NCI-H446 treated with DMSO at 0.1 percent for 48 hours (cell line): ENCODE data around the gene S100Z.
"Not testable (repeated sequence)": the region's sequence is repeated elsewhere in the genome, so short reads cannot be mapped to it uniquely, and the experiment has no call there.

ENCODE experiments used
- DNase-seq: peaks from one replicate; lab custom pipeline; 2025; lab: John Stamatoyannopoulos, UW

S100Z gene

DNA sequence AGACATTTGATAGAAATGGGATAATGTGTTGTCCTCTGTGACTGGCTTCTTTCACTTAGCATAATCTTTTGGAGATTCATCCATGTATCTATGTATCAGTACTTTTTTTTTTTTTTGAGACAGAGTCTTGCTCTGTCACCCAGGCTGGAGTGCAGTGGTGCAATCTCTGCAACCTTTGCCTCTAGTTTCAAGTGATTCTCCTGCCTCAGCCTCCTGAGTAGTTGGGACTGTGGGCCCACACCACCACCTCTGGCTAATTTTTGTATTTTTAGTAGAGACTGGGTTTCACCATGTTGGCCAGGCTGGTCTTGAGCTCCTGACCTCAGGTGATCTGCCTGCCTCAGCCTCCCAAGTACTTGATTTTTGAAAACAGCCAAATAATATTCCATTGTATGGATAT, 23.4 kb upstream of the S100Z start:
- not testable (repeated sequence) for DNase-seq

DNA sequence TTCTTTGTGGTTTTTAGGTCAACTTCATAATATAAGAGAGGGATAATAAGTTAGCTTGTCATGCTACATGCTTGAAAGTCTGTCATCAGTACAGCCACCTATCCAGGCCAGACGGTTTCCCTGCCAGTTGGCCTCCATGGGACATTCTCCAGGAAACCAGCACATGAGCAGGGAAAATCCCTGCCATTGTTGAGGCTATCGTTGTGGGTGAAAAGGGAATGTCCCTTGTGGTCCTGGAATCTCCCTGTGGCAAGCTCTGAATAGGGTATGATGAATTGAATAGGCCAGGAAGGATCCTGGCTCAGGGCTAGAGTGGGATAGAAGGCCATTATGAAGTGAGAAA, 18.7 kb upstream of the S100Z start:
- DNase-seq, result no peak

DNA sequence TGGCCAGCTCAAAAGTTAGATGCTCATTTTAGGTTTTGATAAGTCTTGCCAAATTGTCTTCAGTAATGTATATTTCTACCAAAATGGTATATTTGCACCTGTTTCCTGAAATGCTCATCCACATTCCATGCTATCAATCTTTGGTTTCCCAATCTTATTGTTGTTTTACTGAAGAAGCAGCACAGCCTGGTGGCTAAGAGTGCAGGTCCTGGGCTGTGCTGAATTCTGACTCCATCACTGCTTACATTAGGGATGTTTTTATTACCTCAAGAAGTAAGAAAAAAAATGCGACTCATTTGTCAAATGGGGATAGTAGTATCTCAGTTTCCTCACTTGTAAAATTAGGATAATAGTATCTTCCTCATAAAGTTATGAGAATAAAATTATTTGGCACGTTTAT, 13.6 kb upstream of the S100Z start:
- DNase-seq, result no peak

DNA sequence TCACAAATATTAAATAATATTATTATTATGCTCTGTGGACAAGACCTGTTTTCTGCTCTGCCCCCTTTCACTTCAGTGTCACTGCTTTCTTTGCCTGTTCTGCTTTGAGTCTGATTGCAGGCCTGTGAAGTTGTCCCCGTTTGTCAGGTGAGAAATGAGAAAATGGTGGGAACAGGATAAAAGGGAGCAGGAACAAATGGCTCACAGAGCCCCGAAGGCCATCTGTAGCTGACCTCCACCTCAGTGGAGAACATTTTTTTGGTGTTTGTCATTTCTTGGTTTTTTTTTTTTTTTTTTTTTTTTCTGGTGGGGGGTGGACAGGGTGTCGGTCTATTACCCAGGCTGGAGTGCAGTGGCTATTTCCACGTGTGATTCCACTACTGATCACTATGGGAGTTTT, 13.2 kb upstream of the S100Z start:
- DNase-seq, result no peak

DNA sequence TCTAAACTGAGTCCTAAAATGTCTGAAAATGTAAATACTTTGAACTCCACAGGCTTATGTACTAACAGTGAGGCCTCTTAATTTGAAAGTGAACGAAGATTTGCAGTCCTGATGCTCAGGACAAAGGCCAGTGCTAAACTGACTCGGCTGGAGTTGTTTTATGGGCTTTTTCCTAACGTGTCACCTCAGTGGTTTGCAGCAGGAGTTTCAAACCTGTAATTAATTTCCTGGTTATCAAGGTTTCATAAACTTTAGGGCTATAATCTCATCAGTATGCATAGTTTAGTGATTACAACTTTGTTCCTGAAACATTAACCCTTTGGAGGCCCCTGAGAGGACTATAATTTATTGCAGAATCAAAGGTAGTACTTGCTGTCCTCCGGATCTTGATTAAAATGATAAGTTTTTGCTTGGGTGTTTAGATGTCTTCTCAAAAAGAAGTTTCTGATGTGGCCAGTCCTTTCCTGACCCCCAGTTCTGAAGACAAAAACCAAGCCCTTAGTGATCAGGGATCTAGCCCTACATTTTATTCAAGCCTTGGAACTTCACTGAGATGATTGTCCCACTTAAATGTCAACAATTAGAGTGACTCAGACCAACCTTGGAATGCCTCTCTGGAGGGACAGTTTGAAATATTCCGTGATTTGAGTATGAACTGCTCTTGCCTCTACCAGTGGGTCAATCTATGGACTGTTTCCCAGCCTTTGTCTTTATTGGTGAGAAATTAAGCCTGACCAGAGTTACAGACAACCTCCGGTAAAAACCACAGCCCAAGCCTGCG, 11.1 kb upstream of the S100Z start:
- DNase-seq, result no peak

DNA sequence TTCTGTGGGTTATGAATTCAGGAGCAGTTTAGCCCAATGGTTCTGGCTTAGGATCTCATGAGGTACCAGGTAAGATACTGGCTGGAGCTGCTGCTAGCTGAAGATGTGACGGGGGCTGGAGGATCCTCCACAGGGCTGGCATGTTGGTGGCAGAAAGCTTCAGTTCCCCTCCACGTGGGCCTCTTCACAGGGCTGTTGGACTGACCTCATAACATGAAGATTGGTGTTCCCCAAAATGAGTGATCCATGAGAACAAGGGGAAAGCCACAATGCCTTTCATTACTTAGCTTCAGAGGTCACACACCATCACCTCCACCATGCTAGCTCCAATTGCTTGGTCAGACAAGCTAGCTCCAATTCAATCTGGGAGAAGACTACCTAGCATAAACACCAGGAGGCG, 8.5 kb upstream of the S100Z start:
- no peak for DNase-seq

DNA sequence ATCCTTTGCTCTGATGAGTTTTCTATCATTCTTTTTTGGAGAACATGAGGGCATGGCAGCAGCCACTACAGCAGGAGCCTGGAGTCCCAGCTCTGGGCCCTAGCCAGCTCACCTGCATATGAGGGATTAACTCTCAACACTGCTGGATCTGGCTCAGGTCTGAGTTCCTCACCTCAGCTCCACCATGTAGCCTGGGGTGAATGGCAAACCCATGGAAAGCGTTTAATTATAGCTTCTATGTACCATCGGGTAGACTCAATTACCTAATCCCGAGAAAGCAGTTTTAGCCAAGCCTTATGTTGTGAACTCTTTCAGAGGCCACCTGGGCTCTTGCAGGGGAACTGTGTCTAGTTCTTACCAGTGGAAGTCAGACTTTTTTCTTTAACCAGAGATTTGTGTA, 3.9 kb upstream of the S100Z start:
- DNase-seq, result no peak

DNA sequence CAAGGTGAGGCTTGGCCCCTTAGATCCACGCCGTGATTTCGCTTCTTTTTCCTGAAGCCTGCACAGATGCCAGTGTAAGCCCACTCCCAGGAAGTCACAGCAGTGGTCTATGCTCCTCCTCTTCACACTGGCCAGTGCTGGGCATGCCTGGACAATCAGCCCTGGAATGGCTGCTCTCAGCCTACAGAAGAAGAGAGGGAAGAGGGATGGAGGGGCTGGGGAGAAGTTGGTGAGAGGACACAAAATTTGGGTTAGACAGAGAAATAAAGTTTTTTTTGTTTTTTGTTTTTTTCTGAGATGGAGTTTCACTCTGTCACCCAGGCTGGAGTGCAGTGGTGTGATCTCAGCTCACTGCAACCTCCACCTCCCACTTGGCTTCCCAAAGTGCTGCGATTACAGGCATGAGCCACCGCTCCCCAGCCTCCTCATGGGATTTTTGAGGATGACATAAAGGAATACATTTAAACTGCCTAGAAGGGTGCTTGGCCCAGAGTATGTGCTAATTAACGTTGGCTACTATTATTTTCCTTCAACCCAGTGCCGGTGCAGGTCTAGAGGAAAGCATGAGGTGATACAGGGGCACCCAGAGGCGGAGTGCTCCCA, 830 bp downstream of the S100Z start:
- DNase-seq, result no peak

DNA sequence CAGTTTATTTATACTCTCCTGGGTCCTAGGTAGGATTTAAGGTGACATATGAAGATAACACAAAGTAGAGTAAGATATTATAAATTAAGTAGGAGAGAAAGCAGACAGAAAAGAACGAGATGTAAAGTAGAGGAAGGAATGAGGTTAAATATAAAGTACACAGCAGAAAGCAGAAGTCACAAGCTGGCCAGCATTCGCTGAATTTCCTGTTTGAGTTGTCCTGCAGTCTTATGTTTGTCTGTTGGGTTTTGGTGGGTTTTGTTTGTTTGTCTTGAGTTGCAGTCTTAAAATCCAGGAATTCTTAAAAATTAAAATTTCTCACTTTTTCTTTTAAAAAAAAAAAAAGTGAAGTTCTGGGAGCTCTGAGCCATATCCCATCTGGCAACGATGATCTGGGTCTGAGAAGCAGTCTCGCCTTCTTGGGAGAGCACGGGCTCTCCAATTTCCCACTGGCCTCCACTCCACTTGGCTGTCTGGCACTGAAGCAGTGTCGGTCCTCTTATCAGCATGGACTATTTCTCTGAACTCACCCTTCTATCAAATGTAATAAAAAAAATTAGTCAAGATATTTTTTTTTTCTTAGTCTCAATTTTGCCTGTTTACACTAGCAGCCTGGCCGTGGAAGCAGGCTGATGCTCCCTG, 2.0 kb downstream of the S100Z start:
- DNase-seq, result no peak

DNA sequence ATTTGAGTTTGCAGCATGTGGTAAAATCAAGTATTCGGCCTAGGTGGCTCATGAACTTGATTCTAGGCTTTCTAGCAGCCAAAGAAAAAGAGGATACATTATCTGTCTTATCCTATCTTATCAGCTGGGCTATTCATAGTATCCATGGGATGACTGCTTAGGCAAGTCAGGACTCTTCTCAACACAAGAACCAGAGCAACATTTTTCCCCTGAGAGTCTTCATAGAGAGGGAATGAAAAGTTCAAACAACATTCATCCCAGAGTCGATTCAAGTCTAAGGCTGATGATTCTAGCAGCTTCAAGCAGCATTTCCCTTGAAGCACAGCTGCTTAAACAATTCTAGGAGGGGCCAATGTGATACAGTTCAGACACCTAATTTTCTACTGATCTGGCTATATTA, 3.0 kb downstream of the S100Z start:
- DNase-seq, result no peak

DNA sequence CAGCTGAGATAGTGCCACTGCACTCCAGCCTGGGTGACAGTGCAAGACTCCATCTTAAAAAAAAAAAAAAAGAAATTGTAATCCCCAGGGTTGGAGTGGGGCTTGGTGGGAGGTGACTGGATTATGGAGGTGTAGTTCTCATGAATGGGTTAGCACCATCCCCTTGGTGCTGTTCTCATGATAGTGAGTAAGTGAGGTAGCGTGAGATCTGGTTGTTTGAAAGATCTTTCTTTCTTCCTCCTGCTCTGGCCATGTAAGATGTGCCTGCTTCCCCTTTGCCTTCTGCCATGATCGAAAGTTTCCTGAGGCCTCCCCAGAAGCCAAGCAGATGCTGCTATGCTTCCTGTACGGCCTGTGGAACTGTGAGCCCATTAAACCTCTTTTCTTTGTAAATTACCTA, 3.9 kb downstream of the S100Z start:
- not testable (repeated sequence) for DNase-seq

DNA sequence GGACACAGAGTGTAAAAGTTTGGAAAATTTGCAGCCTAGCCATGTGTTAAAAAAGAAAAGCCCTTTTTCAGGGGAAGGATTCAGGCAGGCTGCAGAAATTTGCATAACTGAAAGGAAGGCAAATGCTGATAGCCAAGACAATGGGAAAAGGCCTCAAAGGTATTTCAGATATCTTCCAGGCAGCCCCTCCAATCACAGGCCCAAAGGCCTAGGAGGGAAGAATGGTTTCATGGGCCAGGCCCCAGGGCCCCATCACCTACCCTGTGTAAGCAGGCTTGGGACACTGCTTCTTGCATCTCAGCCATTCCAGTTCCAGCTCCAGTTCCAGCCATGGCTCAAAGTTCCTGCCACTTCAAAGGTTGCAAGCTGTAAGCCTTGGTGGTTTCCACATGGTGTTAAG, 4.8 kb downstream of the S100Z start:
- no peak for DNase-seq

DNA sequence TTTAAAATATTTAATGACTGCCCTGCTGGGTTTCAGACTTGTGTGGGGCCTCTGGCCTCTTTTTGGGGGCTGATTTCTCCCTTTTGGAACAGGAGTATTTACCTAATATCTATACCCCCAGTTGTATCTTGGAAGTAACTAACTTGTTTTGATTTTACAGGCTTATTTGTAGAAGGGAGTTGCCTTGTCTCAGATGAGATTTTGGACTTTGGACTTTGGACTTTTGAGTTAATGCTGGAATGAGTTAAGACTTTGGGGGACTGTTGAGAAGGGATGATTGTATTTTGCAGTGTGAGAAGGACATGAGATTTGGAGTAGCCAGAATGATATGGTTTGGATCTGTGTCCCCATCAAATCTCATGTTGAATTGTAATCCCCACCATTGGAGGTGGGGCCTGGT, 5.7 kb downstream of the S100Z start:
- DNase-seq, result not testable (repeated sequence)

DNA sequence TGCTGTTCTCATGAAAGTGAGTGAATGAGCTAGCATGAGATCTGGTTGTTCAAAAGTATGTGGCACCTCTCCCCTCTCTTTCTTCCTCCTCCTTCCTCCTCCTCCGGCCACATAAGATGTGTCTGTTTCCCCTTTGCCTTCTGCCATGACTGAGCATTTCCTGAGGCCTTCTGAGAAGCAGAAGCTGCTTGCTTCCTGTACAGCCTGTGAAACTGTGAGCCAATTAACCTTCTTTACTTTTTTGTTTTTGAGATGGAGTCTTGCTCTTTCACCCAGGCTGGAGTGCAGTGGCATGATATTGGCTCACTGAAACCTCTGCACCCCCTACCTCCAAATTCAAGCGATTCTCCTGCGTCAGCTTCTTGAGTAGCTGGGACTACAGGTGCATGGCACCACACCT, 6.1 kb downstream of the S100Z start:
- DNase-seq, result no peak

DNA sequence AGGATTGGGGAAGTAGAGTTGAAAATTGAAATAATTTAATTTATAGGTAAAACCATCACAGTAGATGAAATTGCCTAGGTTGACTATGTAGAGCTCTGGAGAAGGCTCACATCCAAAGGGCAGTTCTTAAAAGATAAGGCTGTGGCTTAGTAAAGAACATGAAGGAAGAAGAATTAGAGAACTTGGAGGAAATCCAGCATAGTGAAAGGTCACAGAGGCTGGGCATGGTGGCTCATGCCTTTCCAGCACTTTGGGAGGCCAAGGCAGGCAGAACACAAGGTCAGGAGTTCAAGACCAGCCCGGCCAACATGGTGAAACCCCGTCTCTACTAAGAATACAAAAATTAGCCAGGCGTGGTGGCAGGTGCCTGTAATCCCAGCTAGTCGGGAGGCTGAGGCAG, 7.0 kb downstream of the S100Z start:
- DNase-seq, result not testable (repeated sequence)

DNA sequence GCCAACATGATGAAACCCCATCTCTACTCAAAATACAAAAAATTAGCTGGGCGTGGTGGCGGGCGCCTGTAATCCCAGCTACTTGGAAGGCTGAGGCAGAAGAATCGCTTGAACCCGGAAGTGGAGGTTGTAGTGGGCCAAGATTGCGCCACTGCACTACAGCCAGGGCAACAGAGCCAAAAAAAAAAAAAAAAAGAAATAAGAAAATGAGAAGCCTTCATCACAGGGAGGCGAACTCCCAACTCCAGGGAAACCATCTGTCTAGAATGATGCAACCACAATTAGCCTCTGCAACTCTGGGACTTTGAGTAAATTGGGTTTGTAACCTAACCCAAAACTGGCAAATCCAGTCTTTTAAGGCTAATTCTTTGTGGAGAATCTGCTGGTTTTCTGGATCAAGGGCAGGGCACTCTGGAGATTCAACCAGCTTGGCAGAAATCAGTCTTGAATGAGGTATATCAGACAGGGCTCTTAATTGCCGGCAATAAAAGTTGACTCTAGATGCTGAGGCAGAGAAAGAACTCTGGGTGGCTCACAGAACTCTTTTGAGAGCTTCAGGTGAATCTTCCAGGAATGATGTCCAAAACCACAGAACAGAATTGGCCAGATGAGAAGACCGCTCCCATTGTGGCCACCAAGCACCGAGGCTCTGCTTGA, 9.9 kb downstream of the S100Z start:
- no peak for DNase-seq

DNA sequence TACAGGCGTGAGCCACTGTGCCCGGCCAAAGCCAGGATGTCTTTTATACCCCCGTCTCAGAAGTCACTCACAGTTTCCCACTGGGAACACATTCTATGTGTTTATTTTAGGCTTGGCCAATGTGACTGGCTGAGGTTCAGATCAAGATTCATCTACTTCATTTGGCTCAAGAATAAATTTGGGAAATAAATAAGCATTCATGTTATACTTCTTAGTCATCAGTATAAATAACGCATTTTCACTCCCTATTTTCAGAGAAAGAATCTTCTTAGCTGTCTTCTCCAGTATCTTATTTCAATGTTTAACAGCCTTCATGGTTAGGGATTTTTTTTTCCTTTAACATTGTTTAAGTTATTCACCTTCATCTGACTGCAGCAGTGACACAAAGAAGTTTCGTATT, 11.8 kb downstream of the S100Z start:
- no peak for DNase-seq

DNA sequence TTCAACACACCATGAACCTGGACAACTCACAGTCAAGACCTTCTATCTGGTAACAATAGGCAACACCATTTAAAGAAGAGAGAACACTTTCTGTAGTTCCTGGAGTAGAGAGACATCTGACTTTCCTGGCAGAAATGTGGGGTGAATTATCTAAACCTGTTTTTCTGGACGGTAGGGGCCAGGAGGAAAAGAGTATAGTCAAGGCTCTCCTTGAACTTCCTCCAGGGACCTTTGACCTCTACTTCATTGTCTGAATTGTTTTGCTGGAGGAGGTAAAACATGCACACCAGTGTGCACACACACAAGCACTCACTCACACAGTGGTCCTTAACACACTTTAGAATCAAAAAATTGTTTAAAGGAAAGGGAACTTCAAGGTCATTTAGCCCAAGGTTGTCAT, 13.2 kb downstream of the S100Z start:
- DNase-seq, result no peak

DNA sequence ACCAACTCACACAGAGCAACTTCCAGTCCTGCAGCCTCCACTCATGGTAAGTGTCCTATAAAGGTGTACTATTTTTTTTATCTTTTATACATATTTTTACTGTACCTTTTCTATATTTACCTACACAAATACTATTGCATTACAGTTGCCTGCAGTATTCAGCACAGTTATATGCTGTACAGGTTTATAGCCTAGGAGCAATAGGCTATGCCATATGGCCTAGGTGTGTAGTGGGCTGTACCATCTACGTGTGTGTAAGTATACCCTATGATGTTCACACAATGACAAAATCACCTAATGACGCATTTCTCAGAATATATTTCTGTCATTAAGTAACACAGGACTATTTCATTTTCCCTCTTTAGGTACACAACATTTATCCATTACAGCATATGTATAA, 16.7 kb downstream of the S100Z start:
- DNase-seq, result no peak

DNA sequence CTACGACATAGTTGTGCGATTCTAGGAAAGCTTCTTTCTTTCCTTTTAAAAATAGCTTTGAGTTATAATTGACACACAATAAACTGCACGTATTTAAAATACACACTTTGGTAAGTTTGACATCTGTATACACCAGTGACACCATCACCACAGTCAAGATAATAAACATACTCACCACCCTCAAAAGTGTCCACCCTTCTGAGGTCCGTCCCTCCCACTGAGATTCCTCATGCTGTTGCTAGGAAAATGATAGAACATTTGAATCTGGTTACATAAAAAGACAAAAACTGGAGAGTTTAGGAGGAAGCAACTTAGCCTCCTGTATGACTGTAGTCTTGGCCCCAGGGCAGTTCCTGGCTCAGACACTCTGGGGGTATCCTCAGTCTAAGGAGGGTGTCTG, 17.2 kb downstream of the S100Z start:
- no peak for DNase-seq

DNA sequence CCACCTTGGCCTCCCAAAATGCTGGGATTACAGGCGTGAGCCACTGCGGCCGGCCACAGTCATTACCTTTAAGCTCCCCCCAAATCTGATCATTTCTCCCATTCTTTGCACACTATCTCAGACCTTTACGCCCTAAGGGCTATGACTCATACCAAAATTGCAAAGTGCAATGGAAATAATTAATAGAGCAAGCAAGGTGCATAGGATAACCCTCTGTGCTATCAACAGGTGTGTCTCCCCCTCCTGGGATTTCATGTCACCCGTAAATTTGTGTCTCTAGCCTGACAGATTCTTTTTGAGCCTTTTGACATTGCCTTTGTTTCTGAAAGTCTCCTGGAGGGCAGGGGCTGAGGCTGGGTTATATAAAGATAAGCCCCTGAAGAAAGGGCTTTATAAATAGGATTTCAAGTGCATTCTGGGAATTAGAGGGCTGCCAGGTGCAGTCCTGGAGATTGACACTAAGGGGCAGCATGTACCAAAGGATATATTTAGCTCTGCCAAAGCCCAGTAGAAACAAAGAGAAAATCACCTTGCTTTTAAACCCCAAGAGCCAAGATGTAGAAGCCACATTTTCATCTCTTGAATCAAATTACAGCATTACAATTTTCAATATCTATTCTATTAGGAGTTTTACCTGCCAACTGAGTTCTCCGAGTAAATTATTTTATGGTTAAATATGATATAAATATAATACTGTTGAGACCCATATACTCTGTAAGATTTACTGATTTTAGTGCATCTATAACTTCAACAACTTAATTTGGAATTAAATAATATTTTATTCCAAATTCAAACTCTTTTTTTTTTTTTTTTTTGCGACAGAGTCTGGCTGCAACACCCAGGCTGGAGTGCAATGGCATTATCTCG, 18.2 kb downstream of the S100Z start:
- peak; percentile 31 for DNase-seq

DNA sequence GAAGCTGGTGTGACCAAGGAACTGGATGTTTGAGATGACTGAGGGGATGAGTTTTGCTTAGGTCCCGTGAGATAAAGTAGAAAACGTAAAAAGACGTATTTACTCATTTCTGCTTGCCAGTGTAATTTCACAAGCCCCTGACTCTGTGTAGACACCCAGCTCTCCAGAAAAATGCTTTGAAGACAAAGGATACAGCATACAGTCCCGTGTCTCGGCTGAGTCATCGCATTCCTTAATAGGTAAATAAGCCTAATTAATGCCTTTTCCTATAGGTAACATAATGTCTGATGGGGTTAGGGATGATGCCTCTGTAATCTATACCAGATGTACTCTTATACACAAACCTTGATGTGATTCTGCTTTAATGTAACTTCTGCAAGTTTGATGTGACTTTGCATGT, 20.2 kb downstream of the S100Z start:
- DNase-seq, result no peak
